DMS114 treated with DMSO at 0.1 percent for 48 hours (cell line): Measurements from ENCODE around the gene ERICH4.
"Not testable (repeated sequence)": the region's sequence is repeated elsewhere in the genome, so short reads cannot be mapped to it uniquely, and the experiment has no call there.

ENCODE experiments used
- DNase-seq: peaks from one replicate; lab custom pipeline; 2025; ENCODE audit not compliant: unreplicated experiment; lab: John Stamatoyannopoulos, UW

ERICH4 gene, protein sequence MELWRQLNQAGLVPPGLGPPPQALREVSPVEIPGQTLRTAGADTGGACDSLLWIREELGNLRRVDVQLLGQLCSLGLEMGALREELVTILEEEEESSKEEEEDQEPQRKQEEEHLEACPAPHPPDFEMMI

DNA sequence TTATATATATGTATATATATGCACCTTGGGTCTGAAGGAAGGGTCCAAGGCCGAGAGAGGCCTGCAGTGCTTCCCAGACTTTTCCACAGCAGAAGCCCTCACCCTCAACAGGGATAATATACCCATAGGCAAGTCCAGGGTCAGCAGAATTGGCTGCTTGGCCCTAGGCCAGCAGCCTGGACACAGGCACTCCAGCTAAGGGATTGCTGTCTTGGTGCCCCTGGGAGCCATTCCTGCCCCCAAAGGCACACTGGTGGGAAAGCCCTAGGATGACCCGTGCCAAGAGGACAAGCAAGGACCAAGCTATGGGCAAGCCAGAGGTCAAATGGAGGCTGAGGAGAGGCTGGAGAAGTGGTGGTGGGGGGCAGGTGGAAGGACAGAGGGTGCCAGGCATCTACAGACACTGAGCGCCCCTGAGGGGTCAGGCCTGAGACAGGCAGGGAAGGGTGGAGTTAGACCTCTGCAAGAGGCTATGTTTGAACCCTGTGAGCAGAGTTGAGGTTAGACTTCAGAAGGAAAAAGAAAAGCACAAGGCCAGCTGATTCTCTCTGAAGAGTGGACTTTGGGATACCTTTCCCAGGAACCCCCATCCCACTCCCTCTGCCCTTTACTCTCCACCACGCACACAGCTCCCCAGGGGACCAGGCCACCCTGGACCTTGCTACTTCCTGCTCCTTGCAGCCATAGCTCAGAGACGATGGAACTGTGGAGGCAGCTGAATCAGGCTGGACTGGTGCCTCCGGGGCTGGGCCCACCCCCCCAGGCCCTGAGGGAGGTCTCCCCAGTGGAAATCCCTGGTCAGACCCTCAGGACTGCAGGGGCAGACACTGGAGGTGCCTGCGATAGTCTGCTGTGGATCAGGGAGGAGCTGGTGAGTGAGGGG, at the start of gene ERICH4:
Gene ERICH4, plus strand, starts transcription at position 684 of the 883 bp plus-strand sequence. Its CDS starts 14 bp downstream, at position 698.
- DNase-seq: no peak

DNA sequence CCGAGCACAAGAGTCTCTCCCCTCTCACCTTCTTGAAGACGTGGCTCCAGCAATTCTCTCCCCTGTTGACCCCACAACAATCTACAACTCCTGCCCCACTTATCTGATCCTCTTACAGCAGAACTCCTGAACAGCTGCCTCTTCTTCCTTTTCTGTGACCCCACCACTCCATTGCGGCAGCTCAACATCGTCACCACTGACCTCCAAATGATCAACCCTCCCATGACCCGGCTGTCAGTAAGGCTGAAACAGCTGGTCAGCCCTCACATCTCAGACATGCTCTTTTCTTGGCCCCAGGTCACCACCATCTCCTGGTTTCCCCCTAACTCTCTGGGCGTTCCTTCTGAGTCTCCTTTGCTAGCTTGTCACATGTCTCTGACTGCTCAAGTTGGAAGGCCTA, 47.6 kb upstream of the ERICH4 start:
- DNase-seq: no peak

DNA sequence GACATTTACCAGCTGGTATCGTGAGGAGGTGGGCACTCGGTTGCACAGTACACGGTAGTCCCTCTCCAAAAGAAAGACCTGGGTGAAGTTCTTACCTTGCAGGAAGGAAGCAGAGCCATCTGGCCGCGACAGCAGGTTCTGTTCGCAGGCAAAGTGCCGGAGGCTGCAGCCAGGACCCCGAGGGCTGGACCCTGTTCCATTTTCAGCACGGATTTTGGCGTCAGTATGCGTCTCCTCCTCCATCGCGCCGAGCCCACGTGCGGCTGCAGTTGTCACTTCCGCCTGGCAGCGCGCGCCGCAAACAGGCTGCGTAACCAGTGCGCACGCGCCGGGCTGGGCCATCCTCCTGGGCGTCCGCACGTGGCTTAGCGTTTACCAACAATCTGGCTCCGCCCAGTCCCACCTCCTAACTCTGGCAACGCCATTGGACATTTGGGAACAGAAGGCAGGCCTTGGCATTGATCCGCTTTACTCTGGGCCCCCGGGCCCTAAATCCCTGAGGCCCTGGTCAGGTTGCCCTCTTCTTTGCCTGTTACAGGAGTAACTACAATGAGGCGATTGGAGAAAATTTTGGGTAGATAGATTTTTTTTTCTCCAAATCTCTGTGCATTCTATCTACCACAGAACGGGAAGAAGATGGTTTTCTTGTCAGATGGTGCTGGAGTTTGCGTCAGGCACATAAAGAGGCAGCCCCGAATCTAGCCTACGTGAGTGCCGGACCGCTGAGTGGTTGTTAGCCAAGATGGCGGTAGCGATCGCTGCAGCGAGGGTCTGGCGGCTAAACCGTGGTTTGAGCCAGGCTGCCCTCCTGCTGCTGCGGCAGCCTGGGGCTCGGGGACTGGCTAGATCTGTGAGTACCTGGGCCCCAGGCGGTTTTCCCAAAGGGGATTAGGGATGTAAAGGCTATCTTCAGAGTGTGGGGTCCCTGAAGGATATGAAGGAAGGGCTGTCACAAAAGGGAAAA, 45.6 kb upstream of the ERICH4 start, which contains the start of the genes BCKDHA and EXOSC5:
Gene BCKDHA, plus strand, starts transcription at position 733 of the 964 bp plus-strand sequence. Its CDS starts 10 bp downstream, at position 743.
Gene EXOSC5, minus strand, starts transcription at position 274 of the 964 bp plus-strand sequence. Its CDS starts 31 bp downstream, at position 243.
- peak; percentile 99 for DNase-seq

GRCh38 chr19:41398050-41398418, 44.9 kb upstream of the ERICH4 start:
- DNase-seq: no peak

- no peak for DNase-seq
Measured at GRCh38 chr19:41398598-41398997, 44.4 kb upstream of the ERICH4 start.

DNA sequence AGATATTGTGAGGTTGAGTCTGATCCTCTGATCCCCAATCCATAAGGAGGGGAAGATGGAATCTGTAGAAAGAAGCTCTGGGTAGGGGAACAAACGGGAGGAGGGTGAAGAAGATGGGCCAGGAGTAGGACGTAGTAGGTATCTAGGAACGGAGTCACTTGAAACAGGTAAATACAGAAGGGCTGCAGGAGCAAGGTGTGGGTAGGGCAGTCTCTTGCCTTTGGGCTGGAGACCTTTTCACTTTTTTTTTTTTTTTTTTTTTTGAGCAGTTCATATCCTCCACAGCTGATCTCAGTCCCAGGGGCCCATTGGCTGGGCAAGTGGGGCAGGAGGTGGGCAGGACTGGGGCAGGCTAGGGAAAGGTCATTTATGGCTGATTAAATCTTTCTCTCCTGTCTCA, 43.9 kb upstream of the ERICH4 start:
- no peak for DNase-seq

GRCh38 chr19:41399525-41399924, 43.4 kb upstream of the ERICH4 start:
- no peak for DNase-seq

DNA sequence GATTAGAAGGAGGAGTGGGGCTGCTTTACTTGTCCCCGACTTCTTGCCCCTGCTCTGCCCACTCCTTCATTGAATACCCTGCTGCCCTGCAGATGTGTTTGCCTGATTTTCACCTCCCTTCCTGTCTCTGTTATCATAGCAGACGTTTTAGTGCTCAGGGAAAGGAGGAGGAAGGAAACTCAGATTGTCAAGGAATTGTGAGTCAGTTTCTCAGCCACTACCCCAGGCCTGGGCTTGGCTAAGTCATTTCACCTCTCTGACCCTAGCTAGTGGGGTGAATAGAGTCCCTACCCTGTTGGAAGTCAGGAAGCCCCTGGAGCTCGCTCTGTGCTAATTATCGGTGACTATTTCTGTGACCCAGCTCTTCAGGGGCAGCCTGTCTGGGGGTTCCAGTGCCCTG, 41.5 kb upstream of the ERICH4 start:
- DNase-seq: no peak

DNA sequence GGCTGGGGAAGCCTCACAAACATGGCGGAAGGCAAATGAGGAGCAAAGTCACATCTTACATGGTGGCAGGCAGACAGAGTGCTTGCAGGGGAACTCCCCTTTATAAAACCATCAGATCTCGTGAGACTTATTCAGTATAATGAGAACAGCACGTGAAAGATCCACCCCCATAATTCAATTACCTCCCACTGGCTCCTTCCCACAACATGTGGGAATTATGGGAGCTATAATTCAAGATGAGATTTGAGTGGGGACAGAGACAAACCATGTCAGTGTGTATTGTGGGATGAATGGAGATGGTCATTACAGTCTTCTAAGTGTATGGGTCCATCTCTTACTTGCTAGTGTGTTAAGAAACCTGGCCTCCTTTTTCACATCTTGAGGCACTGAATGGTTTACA, 40.9 kb upstream of the ERICH4 start:
- DNase-seq: no peak

GRCh38 chr19:41403181-41403970, 39.6 kb upstream of the ERICH4 start:
- DNase-seq: no peak

GRCh38 chr19:41405776-41406175, 37.2 kb upstream of the ERICH4 start:
- DNase-seq: no peak

GRCh38 chr19:41407271-41407670, 35.7 kb upstream of the ERICH4 start:
- DNase-seq: no peak

DNA sequence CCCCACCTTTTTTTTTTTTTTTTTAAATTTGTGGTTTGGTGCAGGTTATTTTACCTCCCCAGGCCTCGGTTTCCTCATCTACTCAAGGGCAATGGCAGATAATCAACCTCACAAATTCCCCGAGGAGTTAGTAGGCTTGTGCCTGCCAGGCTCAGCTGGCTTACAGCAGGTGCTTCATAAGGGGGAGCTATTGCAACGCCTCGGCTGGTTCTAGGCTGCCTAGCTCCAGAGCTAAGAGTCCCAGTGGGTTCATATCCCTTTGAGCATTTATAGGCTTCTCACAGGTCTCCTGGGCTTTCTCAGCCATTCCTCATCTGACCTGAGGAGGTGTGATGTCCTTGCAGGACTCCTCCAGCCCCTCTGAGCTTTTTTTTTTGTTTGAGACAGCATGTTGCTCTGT, 34.7 kb upstream of the ERICH4 start:
- no peak for DNase-seq

DNA sequence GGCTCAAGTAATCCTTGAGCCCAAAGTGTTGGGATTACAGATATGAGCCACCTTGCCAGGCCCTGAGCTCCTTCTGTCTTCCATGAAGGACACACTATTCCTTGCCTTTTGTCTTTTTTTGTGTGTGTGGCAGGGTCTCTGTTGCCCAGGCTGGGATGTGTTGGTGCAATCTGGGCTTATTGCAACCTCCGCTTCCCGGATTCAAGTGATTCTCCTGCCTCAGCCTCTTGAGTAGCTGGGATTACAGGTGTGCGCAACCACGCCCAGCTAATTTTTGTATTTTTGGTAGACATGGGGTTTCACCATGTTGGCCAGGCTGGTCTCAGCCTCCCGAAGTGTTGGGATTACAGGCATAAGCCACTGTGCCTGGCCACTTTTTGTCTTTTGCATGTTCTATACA, 34.1 kb upstream of the ERICH4 start:
- DNase-seq: not testable (repeated sequence)

GRCh38 chr19:41409288-41409687, 33.7 kb upstream of the ERICH4 start:
- no peak for DNase-seq

- DNase-seq: no peak
Measured at GRCh38 chr19:41410336-41411054, 32.5 kb upstream of the ERICH4 start.

DNA sequence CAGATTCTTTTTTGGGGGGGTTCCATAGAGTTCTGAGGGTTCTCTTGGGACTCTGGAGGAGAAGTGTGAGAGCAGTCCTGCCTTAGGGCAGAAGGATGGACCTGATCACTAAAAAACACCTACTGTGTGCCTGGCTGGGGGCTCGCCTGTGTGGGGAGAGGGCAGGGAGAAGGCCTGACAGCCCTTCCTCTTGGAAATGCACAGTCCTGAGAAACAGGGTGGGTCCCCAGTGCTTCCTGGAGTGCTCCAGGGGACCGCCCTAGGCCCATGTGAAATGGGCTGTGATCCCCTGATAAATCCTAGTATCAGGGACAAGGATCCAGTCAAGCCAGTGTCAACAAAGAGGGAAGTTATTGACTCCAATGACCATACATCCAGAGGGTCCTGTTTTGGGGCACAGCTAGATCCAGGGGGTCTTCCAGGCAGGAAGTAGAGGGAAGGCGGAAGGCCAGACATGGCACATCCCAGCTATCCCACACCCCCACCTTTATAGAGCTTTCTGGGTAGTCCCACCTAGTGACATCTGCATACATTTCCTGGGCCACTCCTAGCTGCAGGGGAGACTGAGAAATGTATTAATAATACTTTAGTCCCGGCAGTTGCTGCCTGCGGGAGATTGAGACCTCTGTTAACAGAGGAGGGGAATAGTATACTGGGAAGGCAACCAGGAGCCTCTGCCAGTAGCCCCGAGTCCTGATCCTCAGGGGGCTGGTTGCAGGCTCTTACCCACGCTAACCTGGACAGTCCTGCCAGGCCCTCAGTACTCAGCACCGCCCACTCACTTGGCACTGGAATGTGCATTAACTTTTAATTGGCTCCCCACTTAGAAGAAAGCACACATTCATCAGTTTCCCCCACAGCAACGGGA, 31.6 kb upstream of the ERICH4 start:
- DNase-seq: no peak

DNA sequence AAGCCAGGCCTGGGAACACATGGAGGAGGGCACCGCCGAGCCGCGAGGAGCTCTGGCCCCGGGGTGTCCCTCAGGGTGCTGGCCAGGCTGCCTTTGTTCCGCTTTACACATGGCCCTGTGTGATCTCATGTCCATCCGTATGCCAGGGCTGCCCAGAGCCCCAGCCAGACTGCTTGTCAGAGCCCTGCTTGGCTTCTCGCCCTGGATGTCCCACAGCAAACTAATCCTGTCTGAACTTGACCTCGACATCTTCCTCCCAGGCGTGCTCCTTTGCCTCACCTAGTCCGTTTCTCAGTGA, 31.0 kb upstream of the ERICH4 start:
- DNase-seq: no peak

GRCh38 chr19:41412953-41413352, 30.0 kb upstream of the ERICH4 start:
- no peak for DNase-seq
